Measurements from ENCODE around the gene ZNF774.

DNA sequence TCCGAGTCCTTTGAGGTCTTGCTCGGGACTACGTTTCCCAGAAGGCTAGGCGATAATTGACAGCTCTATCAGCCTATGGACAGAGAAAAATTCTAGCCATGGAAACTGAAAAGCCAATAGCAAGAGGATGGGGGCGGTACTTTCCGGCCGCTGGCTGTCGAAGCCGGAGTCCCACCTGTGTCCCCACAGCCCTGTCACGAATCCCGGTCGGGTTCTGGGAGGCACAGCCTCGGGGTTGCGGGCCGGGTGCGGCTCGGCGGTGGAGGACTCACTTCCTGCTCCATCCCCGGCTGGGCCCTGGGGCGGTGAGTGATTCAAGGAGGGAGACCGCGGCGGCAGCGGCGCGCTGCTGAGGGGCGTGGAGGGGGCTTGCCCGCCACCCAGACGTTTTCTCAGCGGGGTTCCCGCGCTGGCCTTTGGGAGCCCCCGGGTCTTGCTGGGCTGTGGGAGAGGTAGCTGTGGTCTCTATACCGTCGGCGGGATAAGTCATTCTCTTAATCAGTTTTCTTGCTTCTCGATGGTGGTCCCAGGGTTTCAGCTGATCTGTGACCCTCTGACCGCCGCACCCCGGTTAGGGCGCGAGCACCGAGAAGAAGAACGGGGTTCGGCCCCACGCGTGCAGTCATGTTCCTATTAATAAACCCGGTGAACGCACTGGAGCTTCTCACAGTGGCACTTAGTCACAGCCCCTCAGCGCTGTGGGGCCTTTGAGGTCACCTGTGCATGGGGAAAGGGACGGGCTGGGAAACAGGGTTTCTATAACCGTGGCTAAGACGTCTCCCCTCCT, at the start of gene ZNF774:
- TF ChIP-seq JUN (IDR thresholded peaks at IDR 0.05; ENCODE audit: low read depth, low read length) (no peak), RFX5 (IDR thresholded peaks at IDR 0.05; ENCODE audit: borderline replicate concordance, low read depth, low read length) (no peak), EZH2 (IDR thresholded peaks at IDR 0.05; ENCODE audit: low read depth, low read length, severe bottlenecking) (no peak), POLR2A (IDR thresholded peaks at IDR 0.05; ENCODE audit: control extremely low read depth in 1 of 2, low read depth in 2 of 2, low read length in 2 of 2) (no peak), CREB1 (IDR thresholded peaks at IDR 0.05) (0 out of 2 replicates have a peak, but pooled peaks have one; percentile 34), BACH1 (IDR thresholded peaks at IDR 0.05; ENCODE audit: low read length) (no peak), POLR2AphosphoS5 (IDR thresholded peaks at IDR 0.05; ENCODE audit: low read depth, low read length) (no peak), KDM1A (IDR thresholded peaks at IDR 0.05; ENCODE audit: borderline replicate concordance, low read length) (no peak)
- TF ChIP-seq, protein P1, sequence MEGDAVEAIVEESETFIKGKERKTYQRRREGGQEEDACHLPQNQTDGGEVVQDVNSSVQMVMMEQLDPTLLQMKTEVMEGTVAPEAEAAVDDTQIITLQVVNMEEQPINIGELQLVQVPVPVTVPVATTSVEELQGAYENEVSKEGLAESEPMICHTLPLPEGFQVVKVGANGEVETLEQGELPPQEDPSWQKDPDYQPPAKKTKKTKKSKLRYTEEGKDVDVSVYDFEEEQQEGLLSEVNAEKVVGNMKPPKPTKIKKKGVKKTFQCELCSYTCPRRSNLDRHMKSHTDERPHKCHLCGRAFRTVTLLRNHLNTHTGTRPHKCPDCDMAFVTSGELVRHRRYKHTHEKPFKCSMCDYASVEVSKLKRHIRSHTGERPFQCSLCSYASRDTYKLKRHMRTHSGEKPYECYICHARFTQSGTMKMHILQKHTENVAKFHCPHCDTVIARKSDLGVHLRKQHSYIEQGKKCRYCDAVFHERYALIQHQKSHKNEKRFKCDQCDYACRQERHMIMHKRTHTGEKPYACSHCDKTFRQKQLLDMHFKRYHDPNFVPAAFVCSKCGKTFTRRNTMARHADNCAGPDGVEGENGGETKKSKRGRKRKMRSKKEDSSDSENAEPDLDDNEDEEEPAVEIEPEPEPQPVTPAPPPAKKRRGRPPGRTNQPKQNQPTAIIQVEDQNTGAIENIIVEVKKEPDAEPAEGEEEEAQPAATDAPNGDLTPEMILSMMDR (IDR thresholded peaks at IDR 0.05; ENCODE audit: control extremely low read depth in 1 of 3, insufficient read depth in 1 of 3, low read depth in 1 of 3, low read length in 3 of 3) = no peak

All from H1 (cell line).